ENCODE results near the gene SRRM4. TPM values are rescaled to one million over a fixed set of nuclear protein-coding genes. Genes with fewer than 3 reads are reported as not detected.

Gene SRRM4
- total RNA-seq, 1 experiment from 2014 or later = 0.04 TPM

DNA sequence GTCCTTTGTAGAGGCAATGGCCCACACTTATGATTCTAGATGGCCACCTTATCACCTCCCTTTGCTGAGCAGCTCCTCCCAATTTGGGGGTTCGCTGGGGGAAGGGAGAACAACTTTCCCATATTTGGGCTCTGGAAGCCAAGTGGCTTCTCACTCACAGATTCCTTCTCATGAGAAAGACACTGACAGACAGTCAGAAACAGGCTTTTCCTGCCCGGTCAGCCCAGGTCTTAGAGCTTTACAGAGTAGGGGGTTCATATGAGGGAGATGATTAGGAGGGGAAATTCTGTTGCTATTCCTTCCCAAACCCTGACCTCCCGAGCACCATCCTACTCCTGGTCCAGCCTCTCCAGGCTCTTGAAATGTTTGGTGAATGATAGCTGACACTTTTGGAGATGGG lies 137.3 kb downstream of the SRRM4 start:
- no peak for DNase-seq (ENCODE audit: low spot score)

- DNase-seq (ENCODE audit: low spot score) = no peak
Observed at GRCh38 chr12:119122047-119122446, 140.7 kb downstream of the SRRM4 start.

DNA sequence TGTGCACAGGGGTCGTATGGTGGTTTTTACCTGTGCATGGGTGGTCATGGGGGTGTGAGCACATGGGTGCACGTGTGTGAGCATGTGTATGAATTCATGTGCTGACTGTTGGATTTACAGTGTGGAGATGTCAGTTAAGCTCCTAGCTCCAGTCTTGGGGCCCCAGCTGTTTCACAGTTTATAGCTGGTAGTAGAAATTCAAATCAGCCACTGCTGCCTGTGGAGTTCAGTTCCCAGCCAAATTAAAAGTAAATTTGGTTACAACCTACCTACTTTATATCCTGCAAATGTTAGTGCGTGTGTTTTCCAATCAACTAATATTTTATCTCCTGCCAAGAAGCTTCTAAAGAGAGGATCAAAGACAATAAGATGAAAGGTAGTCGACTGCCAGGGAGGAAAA lies 141.4 kb downstream of the SRRM4 start:
- no peak for DNase-seq (ENCODE audit: low spot score)

DNA sequence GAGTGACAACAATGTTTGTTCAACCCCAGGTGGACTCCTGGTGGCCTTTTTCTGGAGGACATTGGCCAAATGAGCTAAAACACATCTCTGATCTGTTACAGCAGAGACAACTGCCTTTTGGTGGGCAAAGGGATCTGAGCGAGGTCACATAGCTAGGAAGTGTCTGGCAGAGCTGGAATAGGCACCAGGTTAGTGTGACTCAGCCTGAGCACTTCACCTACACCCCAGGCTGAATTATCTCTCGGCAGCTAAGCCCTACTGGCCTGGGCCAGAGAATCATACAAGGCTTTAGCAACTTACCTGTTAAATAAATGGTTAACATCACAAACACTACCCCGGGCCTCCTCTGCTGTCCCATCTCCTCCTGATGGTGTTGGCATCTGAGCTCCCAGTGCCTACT lies 147.2 kb downstream of the SRRM4 start:
- DNase-seq (ENCODE audit: low spot score) = no peak

DNA sequence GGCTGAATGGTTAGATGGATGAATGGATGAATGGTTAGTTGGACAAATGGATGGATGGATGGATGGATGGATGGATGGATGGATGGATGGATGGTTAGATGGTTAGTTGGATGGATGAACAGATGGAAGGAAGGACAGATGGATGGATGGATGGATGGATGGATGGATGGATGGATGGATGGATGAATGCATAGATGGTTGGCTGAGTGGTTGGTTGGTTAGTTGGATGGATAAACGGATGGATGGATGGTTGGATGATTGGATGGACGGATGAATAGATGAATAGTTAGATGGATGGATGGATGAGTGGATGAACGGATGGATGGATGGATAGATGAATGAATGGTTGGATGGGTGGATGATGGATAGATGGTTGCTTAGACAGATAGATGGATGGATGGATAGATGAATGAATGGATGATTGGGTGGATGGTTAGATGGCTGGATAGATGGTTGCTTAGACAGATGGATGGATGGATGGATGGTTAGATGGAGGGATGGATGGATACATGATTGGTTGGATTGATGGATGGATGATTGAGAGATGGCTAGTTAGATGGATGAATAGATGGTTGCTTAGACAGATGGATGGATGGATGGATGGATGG lies 148.6 kb downstream of the SRRM4 start:
- DNase-seq (ENCODE audit: low spot score) = no peak

GRCh38 chr12:119130523-119130922 lies 149.2 kb downstream of the SRRM4 start:
- no peak for DNase-seq (ENCODE audit: low spot score)

- DNase-seq (ENCODE audit: low spot score) = no peak
Observed at GRCh38 chr12:119134284-119135072, 153.1 kb downstream of the SRRM4 start.

DNA sequence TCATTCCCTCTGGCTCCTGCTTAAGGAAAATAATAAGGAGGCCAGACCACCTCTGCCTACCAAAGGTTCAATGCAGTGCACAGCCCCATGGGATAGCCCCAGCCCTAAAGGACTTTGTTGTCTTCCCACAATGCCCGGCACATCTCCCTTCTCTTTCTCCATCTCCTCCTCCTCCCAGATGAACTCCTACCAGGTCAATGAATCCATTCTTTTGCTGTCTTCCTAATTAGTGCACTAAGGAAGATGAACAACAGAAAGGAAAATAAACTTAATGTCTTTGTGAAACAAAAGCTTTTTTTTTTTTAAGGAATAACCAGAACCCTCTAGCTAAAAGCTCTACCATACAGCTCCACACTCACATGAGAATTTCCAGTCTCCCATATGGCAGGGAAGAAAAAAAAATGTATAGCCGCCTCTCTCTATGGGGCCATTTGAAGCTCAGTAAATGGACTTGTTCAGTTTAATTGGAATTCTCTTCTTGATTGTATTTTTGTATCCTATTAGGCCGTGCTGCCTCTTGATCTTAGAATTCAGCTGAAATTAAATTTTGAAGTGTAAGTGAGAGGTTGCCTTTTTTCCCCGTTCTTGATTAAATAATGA lies 155.6 kb downstream of the SRRM4 start:
- DNase-seq (ENCODE audit: low spot score) = no peak

GRCh38 chr12:119139448-119139847 lies 158.1 kb downstream of the SRRM4 start:
- DNase-seq (ENCODE audit: low spot score) = no peak

- no peak for DNase-seq (ENCODE audit: low spot score)
Observed at GRCh38 chr12:119145367-119145766, 164.0 kb downstream of the SRRM4 start.

- no peak for DNase-seq (ENCODE audit: low spot score)
Observed at GRCh38 chr12:119147847-119148448, 166.6 kb downstream of the SRRM4 start.

DNA sequence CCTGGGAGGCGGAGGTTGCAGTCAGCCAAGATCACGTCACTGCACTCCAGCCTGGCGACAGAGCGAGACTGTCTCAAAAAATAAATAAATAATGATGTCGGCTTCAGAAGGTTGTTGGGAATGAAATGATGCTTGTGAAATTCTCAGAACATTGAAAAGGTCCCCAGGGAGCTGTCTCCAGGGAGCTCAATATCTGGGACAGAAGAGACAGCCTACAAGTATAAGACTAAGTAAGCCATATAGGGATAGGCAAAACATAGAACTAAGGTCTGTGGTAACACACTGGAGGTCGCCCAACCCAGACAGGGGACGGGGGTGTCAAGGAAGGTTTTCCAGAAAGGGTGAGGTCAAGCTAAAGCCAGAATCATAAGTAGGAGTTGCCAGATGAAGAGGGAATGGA lies 167.9 kb downstream of the SRRM4 start:
- DNase-seq (ENCODE audit: low spot score) = no peak

DNA sequence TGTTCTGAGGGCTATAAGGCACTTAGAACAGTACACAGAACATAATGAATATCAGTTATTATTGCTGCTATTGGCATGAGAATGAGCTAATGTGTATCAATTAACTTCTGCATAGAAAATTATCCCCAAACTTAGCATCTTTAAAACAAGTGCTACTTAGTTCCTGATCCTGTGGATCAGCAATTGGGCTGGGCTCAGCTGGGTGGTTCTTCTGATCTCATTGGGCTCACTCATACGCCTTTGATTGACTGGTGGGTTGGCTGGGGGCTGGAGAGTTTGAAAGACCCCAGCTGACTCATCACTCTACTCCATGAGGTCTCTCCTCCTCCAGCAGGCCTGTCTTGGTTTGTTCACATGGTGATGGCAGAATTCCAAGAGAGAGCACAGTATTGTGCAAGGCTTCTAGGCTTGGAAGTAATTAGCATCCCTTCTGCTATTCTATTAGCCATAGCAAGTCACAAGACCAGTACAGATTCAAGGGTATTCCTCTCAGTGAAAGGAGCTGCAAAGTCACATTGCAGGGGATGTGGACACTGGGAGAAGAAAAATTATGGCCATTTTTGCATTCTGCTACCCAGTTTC lies 170.2 kb downstream of the SRRM4 start:
- DNase-seq (ENCODE audit: low spot score) = no peak

GRCh38 chr12:119153477-119154434 lies 172.4 kb downstream of the SRRM4 start:
- peak; percentile 67 for DNase-seq (ENCODE audit: low spot score)

GRCh38 chr12:119154435-119154818 lies 173.1 kb downstream of the SRRM4 start:
- DNase-seq (ENCODE audit: low spot score) = no peak

- DNase-seq (ENCODE audit: low spot score) = no peak
Observed at GRCh38 chr12:119156401-119157044, 175.2 kb downstream of the SRRM4 start.

GRCh38 chr12:119157528-119157927 lies 176.2 kb downstream of the SRRM4 start:
- no peak for DNase-seq (ENCODE audit: low spot score)

DNA sequence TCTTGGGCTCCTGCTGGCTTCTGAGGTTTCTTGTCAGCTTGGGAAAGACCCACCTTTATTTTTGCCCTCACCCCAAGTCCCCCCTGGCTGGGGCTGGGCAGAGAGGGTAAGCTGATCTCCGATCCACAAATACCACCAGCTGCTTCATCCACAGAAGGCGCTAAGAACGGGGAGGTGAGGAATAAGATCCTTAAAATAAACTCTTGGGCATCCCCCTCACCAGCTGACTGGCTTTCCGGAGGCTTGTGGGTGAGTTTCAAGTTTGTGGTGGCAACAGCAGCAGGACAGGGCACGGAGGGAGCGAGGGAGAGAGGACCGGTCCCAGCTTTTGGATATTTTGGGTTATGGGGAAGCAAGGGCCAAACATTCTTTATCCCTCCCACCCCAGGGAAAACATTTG lies 176.6 kb downstream of the SRRM4 start:
- no peak for DNase-seq (ENCODE audit: low spot score)

DNA sequence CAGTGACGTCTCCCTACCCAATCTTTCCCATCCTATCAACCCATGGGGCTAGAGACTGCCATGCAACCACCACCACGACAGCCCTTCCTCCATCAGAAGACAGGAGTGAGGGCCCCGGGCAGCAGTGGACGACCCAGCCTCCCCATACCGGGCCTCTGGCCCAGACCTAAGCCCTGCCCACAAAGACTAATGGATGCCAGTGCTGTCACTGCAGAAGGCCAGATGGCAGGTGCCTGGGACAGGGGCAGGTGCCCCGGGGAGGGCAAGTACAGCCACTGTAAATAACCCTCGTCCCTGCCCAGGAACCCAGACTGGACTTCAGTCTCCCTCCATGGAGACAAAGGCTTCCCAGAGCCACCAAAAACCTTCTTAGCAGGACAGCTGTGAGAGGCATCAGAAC lies 177.1 kb downstream of the SRRM4 start:
- DNase-seq (ENCODE audit: low spot score) = no peak

- DNase-seq (ENCODE audit: low spot score) = no peak
Observed at GRCh38 chr12:119159844-119160243, 178.5 kb downstream of the SRRM4 start.

DNA sequence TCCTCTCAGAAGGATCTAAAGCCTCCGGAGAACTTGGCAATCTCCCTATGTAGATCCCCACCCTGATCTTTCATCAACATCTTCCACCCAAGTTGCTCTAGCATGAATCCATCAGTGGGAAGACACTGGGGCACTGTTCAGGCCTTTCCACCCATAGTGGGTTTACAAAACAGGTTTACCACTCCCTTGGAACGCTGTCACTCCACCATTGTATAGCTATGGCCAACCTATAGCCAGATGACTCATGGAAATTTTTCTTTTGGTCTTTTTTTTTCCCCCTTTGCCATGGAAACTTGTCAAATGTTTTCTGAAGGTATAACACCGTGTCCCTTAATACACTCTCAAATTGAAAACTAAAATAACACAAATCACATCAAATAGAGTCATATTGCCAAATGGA lies 186.6 kb downstream of the SRRM4 start:
- DNase-seq (ENCODE audit: low spot score) = no peak
